GM21390 (cell line): ENCODE data around the gene ATP13A1.
"Not testable (repeated sequence)": the region's sequence is repeated elsewhere in the genome, so short reads cannot be mapped to it uniquely, and the experiment has no call there.

Experiments used
- ATAC-seq: cut with Tn5 transposase; IDR thresholded peaks from one replicate; pipeline ENCODE4 v1.9.1; 2021; ENCODE audit not compliant: unreplicated experiment

Gene ATP13A1

DNA sequence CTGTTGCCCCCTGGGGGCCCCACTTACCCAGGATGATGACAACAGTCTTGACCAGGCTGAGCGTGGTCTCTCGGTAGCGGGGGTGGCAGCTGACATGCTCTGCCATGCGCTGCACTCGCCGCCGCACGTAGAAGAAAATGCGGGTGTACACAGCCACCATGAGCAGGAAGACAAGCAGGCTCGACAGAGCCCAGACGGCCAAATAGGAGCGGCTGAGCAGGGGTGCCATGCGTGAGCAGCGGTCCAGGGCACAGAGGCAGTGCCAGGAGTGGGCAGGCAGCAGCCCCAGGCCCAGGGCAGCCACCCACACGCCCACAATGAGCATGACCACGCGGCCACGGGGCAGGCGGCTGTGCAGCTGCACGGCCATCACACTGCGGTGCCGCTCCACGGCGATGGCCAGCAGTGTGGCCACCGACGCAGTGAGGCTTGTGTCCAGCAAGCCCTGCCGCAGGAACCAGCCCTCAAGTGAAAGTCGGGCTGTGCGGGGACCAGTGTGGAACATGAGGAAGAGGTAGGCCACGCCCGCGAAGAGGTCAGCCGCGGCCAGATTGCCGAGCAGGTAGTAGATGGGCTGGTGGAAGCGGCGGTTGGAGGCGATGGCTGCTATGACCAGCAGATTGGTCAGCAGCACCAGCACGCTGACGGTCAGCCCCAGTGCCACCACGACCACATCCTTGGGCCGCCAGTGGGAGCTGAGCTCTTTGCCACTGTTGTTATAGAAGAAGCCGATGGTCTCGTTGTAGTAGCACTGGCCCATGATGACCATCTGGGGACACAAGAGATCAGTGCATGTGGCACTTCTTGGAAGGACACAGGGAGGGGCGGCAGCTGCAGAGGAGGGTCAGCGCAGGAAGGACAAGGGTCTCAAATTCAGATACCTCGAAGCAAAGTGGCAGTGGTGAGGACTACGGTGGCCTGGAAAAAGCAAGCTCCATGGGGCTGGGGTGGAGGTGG is 36.7 kb downstream of the ATP13A1 start:
- ATAC-seq, result no peak

DNA sequence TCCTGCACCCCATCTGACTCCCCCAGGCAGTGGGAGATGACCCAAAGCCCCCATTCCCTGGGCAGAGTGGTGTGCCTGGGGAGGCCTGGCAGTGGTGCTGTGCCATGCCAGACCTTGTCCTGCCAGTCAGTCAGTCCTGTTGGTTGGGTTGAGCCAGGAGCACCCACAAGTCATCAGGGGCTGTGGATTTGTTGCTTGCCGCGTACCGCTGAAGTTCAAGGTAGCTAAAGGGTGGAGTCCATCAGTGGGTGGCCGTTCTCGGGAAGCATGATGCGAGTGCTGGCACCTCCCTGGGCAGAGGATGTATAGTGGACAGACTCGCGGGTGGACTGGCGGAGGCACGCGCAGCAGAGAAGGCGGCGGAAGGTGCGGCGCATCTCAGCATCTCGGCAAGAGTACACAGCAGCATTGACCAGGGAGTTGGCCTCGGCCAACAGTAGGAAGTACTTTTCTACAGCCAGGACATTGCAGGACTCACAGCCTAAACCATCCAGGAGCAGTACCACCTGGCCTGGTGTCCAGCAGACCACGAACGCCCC is 39.4 kb downstream of the ATP13A1 start:
- ATAC-seq, result no peak

DNA sequence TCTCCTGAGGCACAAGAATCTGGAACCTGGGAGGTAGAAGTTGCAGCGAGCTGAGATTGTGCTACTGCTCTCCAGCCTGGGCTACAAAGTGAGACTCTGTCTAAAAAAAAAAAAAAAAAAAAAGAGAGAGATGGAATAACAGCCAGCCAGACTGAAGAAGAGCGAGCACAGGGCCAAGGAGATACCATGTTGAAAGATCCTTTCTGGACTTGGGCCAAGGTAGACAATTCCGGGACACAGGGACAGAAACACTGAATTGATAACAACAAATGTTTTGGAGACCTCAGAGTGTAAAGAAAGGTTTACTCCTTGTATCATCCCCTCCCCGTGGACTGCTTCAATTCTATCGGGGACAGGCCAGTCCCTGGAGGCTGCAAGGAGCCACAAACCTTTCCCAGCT is 40.1 kb downstream of the ATP13A1 start:
- ATAC-seq, result no peak

DNA sequence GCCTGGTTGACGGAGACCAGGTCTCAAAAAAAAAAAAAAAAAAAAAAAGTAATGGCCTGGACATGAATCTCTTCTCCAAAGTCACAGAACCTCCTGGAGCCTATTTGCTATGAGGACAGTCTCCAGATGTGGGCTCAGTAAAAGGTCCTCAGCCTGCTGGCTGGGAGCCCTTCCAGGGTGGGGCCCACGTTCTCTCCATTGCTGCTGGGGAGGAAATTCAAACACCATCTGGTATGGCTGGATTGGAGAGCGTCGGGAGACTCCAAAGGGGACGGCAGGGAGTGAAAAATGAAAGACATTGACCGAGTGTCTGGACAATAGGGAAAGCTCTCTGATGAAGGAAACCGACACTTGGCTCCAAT is 43.6 kb downstream of the ATP13A1 start:
- no peak for ATAC-seq

DNA sequence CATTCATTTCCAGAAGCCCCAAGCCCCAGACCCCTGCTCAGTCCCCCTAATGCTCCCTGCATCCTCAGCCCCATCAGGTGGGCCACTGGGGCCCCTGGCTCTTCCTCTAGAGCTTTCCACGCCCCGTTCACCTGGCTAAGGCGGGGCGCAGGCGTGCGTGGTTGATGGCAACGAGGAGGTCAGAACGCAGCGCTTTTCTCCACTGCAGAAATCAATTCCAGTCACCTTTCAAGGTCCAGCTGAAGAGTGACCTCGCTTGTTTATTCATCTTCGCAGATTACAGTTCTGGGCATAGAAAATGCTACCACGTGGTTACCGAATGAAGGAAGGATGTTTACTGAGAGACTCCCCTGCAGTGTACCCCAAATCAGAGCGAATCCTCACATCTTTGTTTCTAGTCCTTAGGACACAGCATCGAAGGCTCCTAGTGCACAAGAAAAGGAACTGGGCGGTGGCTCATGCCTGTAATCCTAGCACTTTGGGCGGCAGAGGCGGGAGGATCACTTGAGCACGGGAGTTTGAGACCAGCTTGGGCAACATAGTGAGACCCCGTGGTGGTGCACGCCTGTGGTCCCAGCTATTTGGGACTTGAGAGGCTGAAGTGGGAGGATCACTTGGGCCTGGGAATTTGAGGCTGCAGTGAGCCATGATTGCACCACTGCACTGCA is 44.2 kb downstream of the ATP13A1 start:
- ATAC-seq, result no peak

DNA sequence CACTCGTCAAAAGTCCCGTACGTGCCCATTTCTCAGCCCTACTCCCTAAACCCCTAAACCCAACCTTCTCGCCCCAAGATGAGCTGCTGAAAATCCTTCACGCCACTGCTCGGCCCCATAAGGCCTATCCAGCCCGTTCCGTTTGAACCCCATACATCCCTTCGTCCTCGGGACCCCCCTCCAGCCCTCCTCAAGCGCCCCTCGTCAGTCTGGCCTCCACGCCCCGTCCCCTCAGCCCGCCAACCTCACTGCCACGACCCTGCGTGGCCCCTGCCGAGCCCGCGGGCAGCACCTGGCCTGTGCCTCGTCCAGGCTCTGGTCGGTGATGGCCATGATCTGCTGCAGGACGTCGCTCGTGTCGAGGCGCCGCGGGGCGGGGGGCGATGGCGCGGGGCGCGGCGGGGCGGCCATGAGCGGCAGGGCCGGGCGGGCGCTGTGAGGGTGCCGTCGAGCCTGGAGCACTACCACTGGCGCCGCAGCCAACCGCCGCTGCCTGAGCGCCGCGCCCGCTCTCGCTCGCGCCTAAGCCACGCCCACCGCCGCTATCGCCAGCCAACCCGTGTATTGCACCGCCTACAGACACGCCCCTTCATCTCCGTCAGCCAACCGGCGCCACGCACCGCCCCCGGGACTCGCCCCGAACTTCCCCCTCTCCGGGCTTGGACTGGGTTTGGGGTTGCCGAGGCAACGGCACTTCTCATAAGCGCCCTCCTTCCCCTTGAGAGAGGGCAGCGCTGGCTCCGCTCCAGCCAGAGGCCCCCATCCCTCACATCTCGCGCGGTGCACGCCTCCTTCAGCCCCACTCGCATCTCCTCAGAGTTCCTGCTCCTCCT is 45.0 kb downstream of the ATP13A1 start, which contains the start of gene PBX4:
Gene PBX4 (minus strand): TSS at position 469 of the 833 bp plus-strand sequence. CDS start 58 bp downstream, at position 411.
- ATAC-seq, result peak; percentile 87

DNA sequence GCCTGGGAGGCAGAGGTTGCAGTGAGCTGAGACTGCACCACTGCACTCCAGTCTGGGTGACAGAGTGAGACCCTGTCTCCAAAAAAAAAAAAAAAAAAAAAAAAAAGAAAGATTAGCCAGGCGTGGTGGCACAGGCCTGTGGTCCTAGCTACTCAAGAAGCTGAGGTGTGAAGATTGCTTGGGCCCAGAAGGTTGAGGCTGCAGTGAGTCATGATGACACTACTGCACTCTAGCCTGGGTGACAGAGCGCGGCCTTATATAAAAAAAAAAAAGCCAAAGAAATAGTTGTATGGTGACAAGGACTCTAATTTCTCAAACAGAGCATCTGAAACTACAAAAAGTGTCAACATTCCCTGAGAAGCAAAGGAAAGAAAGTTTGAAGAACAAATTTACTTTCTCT is 48.4 kb downstream of the ATP13A1 start:
- no peak for ATAC-seq

DNA sequence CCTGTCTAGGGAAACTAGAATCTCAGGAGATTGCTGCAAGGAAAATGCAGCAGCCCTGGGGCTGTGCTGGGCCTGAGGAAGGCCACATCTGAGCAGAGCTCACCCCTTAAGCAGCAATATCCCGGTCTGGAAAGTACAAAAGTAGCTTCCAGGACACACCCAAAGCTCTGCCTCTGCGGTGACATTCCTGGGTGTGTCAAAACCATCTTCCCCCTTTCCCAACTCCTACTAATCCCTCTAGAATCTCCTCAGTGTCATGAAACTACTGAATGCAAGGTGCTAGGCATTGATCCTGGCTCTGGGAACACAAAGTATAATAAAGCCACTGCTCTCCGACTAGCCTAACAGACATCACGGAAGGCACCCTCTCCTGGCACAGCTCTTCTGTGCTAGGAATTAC is 50.0 kb downstream of the ATP13A1 start:
- no peak for ATAC-seq

GRCh38 chr19:19610376-19611202 is 52.9 kb downstream of the ATP13A1 start:
- no peak for ATAC-seq

DNA sequence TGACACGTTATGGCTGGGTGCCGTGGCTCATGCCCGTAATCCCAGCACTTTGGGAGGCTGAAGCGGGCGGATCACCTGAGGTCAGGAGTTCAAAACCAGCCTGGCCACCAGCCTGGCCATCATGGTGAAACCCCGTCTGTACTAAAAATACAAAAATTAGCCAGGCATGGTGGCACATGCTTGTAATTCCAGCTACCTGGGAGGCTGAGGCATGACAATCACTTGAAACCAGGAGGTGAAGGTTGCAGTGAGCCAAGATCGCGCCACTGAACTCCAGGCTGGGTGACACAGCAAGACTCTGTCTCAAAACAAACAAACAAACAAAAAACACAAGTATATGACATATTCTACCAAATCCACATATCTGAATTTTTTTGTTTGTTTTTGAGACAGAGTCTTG is 56.8 kb downstream of the ATP13A1 start:
- not testable (repeated sequence) for ATAC-seq

DNA sequence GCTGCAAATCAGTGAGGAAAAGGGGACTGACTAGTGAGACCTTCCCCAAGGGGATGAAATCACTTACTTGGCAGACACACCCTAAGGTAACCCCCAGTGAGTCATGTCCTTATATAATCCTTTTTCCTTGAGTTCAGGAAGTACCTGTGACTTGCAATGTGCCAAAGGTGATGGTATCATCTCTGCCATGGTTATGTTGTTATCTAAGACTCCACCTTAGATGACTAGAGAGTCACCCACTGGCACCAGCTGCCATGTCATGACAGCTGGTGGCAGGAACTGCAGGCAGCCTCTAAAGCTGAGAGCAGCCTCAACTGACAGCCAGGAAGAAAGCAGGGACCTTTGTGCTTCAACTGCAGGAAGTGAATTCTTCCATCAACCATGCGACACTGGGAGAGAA is 57.5 kb downstream of the ATP13A1 start:
- no peak for ATAC-seq

DNA sequence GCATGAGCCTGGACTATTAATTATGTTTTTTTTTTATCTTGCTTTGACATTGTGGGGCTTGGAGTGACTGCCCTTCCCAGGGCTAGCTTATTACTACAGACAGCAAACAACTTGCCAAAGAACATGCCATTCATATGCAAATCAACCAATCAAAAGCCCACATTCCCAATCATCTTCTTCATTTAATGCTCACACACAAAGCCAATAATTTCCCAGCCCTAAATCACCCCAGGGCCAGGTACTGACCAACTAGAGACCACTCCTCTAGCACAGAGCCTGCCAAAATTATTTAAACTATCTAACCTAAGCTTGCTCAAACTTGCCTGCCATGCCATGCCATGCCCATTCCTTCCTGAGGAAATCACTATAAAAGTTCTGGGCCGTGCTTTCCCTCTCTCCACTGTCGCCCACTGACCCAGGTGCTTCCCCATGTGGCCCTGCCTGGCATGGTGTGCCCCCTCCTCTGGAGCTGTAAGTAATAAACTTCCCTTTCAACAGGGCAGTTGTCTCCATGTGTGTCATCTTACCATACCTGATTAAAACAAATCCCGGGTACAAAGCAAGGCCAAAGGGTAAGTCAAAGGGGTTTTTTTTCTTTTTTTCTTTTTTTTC is 60.7 kb downstream of the ATP13A1 start:
- no peak for ATAC-seq

DNA sequence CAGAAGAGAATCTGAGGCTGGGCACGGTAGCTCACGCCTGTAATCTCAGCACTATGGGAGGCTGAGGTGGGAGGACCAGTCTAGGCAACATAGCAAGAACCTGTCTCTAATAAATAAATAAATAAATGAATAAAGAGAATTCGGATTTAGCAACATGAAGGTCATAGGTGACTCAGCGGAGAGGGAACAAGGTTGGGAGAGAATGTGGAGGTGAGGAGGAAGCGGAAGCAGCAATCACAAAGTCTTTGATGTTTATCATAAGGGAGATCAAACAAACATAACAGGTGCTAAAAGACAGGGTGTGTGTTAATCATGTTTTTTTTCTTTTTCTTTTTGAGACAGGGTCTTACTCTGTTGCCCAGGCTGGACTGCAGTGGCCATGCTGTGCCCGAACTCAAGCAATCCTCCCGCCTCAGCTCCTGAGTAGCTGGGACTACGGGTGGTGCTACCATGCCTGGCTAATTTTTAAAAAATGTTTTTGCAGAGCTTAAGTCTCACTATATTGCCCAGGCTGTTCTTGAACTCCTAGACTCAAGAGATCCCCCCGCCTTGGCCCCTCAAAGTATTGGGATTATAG is 61.3 kb downstream of the ATP13A1 start:
- ATAC-seq, result no peak

DNA sequence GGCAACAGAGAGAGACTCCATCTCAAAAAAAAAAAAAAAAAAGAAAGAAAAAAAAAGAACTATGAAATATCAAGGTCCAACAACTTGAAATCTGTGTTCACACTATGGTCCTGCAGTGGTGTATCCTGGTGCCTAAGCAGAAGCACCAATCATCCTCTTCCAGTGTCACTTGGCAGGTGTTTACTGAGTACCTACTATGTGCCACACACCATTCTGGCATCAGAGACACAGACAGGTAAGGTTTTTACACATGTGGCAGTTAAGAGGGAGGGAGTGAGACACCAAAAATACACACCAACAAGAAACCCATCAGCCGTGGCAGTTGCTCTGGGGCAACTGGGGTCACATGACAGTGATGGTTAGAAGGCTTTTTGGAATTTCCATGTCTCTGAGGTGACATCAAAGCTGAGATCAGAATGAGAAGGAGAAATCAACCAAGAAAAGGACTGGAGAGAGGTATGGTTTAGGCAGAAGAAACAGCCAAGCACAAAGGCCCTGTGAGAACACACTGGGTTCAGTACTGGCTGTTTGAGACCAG is 62.6 kb downstream of the ATP13A1 start:
- ATAC-seq, result no peak

- not testable (repeated sequence) for ATAC-seq
These were observed 64.6 kb downstream of the ATP13A1 start for GRCh38 chr19:19598728-19599451.

- ATAC-seq, result peak; percentile 62
These were observed 65.6 kb downstream of the ATP13A1 start for GRCh38 chr19:19597809-19598306.
